NCI-H2081 (cell line): ENCODE results near the gene VGF.
A peak's percentile ranks its signal among the peaks of the same experiment; 100 is the strongest.

ENCODE experiments used
- DNase-seq, 2 experiments: peaks; one replicate each; lab custom pipeline; 2025; lab: John Stamatoyannopoulos, UW

VGF gene

DNA sequence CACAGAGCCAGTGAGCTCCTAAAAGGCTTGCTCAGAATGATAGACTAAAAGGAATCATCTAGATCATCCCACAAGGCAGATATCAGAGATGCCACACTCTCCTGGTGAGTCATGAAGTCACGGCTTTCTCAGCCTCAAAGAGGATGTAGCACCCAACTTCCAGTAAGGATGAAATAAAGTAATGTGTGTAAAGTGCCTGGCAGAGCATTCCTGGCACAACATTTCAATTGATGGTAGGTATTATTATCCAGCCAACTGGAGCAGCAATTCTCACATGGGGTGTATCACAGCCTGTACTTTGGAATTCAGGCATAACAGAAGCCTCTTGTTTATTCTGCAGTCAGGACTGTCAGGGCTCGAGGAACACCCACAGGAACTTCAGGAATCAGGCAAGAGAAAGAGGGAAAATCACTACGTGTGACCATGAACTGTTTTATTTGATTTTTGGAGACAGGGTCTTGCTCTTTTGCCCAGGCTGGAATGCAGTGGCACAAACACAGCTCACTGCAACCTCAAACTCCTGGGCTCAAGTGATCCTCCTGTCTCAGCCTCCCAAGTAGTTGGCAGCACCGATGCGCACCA lies 20.0 kb upstream of the VGF start:
- DNase-seq = no peak

GRCh38 chr7:101180130-101180755 lies 14.9 kb upstream of the VGF start, which contains the start of gene NAT16:
Gene NAT16 (minus strand): TSS chr7:101180293. CDS start chr7:101174807, 5,486 bp downstream.
- DNase-seq = no peak

DNA sequence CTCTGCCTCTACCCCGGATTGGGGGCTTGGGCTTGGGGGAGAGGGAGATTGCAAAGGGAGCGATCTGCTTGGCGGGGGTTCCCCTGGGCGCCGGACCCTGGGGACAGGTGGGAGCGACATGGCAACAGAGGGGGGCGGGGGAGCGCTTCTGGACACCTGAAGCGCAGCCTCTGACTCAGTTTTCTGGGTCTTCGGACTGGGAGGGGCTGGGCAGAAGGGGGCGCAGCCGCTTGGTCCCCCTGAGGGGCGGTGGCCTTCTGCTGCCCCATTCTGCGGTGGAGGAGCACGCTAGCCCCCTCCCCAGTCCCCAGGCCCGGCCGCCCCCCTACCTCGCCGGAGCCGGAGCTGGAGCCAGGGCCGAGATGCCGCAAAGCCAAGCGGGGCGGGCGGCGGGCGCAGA lies 14.3 kb upstream of the VGF start:
- no peak for DNase-seq

DNA sequence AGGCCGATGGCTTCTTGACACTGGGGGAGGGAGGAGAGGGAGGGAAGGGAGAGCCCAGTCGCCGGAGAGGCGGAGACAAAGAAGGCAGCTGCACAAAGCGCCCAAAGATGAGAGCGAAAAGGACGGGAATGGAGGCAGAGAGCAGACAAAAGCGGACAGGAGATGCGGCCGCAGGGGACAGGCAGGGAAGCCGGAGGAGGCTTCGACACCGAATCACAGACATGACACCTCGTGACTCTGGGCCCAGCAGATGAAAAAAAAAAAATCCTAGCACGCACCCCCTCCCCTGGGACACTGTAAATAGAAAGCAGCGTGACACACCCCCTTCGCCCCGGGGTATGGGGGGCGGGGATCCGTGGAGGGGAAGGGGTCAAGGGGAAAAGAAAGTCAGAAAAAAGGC lies 13.7 kb upstream of the VGF start:
- DNase-seq = peak in 1 of 2 experiments; percentile 23

DNA sequence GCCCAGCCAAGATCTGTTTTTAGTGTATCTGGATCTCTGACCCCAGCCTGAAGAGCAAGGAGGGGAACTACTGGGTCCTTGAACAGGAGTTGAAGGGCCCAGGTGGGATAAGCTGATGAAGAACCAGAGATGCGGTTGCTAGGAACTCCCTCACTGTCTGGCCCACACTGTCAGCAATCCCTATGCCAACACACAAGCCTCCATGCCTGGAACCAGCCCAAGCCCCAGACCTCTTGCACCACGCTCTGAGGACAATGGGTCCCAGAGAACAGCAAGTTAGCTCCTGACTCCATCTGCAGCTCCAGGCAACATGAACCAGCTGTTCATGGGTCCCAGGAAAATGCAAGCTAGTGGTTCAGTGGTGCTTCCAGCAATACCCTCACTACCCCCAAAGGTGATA lies 12.3 kb upstream of the VGF start:
- no peak for DNase-seq

DNA sequence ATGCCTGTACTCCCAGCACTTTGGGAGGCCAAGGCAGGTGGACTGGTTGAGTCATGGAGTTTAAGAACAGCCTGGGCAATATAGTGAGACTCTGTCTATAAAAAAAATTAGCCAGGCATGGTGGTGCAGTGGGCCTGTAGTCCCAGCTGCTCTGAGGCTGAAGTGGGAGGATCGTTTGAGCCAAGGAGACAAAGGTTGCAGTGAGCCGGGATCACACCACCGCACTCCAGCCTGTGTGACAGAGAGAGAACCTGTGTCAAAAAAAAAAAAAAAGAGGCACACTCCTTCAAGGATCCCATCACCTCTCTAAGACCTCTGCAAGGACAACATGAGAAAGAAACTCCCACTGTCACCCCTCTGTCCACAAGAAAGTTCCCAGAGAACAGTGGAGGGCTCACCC lies 10.3 kb upstream of the VGF start:
- no peak for DNase-seq

GRCh38 chr7:101174322-101174854 lies 9.0 kb upstream of the VGF start:
- DNase-seq = no peak

DNA sequence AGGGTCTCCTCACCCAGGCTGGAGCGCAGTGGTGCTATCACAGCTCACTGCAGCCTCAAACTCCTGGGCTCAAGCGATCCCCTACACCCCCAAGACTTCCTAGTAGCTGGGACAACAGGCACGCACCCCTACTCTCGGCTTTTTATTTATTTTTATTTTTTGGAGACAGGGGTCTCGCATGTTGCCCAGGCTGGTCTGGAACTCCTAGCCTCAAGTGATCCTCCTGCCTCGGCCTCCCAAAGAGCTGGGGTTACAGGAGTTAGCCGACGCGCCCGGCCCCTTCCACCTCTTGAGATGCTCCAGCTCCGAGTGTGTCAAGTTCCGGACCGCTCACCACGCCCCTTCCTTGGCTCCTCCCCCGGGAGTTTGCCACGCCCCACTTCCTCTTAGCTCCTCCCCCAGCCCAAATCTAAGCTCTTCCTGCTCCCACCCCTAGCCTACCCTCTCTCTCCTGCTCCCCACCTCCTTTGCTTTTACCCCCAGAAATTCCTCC lies 8.4 kb upstream of the VGF start:
- no peak for DNase-seq

DNA sequence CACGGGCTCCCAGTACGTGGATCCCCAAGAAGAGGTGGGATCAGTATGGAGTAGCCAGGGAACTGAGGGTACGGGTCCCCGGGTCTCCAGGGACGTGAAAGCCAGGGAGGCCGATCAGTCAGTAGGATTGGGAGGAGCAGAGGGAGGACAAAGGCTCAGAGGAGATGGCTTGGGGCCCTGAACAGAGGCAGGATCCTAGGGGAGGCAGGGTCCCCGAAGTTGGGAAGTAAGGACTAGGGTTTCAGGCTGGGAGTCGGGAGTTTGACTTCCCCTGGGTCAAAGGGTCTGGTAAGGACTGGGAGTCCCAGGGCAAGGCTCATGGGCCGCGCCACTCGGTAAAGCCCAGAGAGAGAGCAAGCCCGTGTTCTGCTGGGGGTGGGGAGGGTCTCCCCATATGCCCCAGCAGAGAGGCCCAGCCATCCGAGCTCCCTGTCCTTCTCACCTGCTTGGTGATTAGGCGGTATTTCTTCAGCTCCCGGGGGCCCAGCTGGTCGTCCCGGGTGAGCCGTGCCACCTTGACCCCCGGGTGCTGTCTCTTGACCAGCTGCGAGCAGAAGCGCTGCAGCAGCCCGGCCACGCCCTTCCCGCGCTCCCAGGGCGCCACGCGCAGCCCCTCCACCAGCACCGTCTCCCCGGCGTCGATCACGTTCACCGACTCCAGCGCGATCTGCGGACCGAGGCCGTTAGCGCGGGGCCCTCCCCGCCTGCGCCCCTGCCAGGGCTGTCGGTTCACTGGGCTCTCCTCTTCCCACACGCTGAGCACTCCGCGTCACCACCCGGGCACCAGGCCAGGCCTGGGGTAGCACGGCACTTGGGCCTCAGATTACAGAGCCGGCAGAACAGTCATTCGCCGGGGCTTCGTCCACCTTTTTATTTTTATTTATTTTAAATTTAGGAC lies 7.7 kb upstream of the VGF start:
- DNase-seq = peak; percentile 80 to 89

DNA sequence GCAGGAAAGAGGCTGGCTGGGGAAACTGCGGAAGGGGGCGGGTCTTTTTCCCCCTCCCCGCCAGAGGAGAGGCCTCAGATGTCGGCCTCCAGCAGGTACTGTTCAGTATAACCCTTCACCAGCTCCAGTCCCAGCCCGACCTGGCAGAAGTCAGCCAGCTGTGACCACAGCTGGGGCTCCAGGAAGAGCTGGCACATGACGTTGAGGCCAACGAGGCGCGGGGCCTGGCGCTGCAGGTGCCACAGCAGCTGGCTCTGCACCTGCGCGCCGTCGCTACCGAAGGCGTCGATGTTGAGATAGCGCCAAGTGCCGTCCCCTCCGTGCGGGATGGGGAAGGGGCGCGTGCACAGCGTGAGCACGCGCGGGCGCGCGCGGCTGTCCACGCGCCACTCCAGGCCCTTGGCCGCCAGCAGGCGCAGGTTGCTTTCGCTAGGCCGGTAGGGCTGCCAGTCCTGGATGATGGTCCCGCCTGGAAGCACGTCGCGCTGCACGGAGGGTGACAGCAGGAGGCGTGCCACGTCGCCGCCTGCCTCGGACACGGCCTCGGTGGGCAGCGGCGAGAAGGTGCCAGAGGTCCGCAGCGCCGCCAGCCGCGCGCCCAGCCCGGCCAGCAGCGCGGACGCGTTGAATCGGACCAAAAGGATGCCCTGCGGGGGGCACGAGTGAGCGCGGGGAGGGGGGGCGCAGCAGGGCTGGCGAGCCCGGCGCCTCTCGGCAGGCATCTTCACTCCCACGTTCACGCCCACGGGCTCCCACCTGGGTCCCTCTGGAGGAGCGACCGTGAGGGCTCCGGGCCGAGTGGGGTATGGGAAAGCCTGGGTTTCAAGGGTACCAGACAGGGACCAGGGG lies 6.9 kb upstream of the VGF start:
- DNase-seq = peak; percentile 74 to 79

DNA sequence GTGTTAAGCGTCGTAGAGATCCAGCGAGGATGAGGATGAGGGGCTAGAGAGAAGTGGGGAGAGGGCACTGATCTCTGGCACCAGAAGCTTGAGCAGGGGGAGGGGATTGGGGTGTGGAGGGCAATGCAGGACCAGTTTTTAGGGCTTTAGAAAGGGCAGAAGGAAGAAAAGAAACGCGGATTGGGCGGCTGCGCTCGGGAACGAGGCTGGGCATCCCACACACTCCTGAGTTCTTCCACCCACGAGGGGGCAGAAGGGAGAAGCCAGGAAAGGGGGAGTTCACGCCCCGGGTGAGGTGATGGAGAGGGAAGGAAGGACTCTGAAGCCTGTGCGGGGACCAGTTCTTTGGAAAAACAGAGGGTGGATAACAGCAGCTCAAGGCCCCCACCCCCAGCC lies 6.1 kb upstream of the VGF start:
- peak in 1 of 2 experiments; percentile 27 for DNase-seq

GRCh38 chr7:101170617-101171441 lies 5.5 kb upstream of the VGF start:
- no peak for DNase-seq

DNA sequence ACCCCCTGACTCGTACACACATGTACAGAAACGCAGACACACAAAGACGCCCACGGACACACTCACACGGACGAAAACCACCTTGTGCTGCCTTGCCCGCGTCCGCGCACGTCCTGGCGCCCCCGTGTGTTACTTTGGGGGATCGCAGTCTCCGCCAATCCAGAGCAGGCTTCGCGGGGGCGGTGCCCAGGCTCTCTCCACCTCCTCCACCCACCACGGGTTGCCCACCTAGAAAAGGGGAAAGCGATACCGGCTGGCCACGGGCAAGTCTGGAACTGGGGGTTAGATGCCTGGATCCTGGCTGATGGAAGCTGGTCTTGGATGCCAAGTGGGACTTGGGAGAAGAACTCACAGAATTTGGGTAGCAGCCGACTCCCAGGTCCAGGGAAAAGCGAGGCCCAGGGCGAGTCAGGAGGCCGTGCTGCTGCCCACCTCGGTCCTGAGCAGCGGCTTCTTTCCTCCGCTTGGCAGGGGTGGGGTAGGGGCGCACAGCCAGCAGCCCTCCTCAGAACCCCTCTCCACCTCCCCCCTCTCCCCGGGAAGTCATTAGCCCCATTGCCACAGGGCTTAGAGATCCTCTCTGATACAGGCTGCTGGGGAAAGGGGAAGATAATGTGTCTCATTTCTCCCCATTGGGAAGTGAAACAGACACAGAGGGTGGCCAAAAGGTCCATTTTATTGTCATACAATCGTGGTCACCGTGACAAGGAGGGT lies 4.6 kb upstream of the VGF start:
- peak; percentile 60 to 67 for DNase-seq

GRCh38 chr7:101169110-101169837 lies 3.9 kb upstream of the VGF start:
- peak in 1 of 2 experiments; percentile 44 for DNase-seq

GRCh38 chr7:101168412-101169049 lies 3.2 kb upstream of the VGF start:
- DNase-seq = no peak

DNA sequence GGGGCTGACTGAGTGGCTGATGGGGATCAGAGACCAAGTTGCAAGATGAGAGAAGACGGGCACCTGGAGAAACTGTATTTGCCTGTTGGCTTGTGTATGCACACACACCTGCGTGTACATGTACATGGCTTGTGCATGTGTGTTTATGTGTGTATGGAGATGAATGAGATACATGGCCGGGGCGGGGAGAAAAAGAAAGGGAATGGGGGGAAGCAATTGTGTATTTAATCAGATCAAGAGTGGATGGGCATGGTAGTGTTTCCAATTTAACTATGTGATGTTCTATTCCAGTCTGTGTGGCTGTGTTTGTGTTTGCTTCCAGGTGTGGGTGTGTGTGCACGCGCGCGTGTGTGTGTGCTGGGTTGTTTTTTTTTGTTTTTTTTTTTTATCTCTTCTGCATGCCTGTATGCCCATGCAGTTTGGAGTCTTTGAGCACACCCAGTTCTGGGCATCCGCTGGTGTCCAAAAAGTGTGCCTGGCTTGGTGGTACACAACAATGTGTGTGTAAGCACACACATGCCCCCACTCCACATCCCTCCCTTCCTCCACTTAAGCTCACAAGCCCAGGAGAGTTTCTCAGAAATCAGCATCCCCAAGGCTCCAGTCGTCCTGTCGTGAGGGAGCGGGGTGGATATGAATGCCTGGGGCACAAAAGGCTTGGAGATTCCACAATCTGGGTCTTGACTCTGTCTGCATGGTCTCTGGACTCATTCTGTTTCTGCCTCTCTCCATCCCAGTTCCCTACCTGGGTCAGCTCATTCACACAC lies 2.5 kb upstream of the VGF start:
- no peak for DNase-seq

- DNase-seq = no peak
Measured at GRCh38 chr7:101166909-101167644, 1.7 kb upstream of the VGF start.

DNA sequence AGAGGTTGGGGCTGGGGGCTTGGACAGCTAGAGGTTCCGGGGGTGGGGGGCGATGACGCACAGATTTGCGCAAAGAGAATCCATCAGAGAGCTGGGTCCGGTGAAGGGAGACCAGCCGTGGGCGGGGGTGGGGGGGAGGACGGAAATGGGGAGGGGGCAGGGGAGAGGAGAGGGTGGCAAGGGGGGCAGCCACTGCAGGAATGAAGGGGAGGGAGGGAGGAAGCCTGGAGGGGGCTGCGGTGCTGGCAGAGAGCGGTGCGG lies 1.2 kb upstream of the VGF start:
- no peak for DNase-seq
